ENCODE data around the gene CDH23.

Gene CDH23

GRCh38 chr10:71516890-71517289, 120.2 kb downstream of the CDH23 start:
- ChIA-PET CTCF (interaction anchor here (1.1 kb wide), 1 partner anchor 92 kb away, joined by 3 read pairs; no protein-coding TSS in a partner anchor), POLR2A (no interaction called here)
- H3K4me3 ChIP-seq (ENCODE audit: low read depth, low read length), result no peak overlapping the region
- no peak for TF ChIP-seq CTCF (IDR thresholded peaks at IDR 0.05; ENCODE audit: insufficient read depth, low read length, missing control alignments)
- DNase-seq (ENCODE audit: low read depth, low spot score), result no peak

- ChIA-PET POLR2A (no interaction called here), CTCF (no interaction called here)
- TF ChIP-seq CTCF (IDR thresholded peaks at IDR 0.05; ENCODE audit: insufficient read depth, low read length, missing control alignments), result no peak
- H3K4me3 ChIP-seq (ENCODE audit: low read depth, low read length), result no peak overlapping the region
- no peak for DNase-seq (ENCODE audit: low read depth, low spot score)
Observed at GRCh38 chr10:71517298-71518169, 120.8 kb downstream of the CDH23 start.

- CTCF ChIA-PET, result no interaction called here
- DNase-seq (ENCODE audit: low read depth, low spot score), result no peak
Observed at GRCh38 chr10:71520042-71520441, 123.3 kb downstream of the CDH23 start.

GRCh38 chr10:71521504-71522441, 125.1 kb downstream of the CDH23 start:
- H3K4me3 ChIP-seq (ENCODE audit: low read depth, low read length), result no peak overlapping the region
- POLR2A ChIA-PET, result no interaction called here
- DNase-seq (ENCODE audit: low read depth, low spot score), result no peak
- CTCF ChIA-PET, result interaction anchor here (1.8 kb wide), 1 partner anchor 49 kb away, joined by 6 read pairs; no protein-coding TSS in a partner anchor
- no peak for TF ChIP-seq CTCF (IDR thresholded peaks at IDR 0.05; ENCODE audit: insufficient read depth, low read length, missing control alignments)

More at GRCh38 chr10:71520042-71520441, 123.3 kb downstream of the CDH23 start:
- H3K4me3 ChIP-seq (ENCODE audit: low read depth, low read length), result no peak overlapping the region
- TF ChIP-seq CTCF (IDR thresholded peaks at IDR 0.05; ENCODE audit: insufficient read depth, low read length, missing control alignments), result no peak
- POLR2A ChIA-PET, result no interaction called here

GRCh38 chr10:71522442-71523144, 125.9 kb downstream of the CDH23 start:
- H3K4me3 ChIP-seq (ENCODE audit: low read depth, low read length), result no peak overlapping the region
- TF ChIP-seq CTCF (IDR thresholded peaks at IDR 0.05; ENCODE audit: insufficient read depth, low read length, missing control alignments), result no peak
- CTCF ChIA-PET, result interaction anchor here (1.8 kb wide), 1 partner anchor 48 kb away, joined by 6 read pairs; no protein-coding TSS in a partner anchor
- POLR2A ChIA-PET, result no interaction called here
- no peak for DNase-seq (ENCODE audit: low read depth, low spot score)
